WTC11 (cell line): ENCODE data around the gene MSI2. TPM values are rescaled to one million over a fixed set of nuclear protein-coding genes. Genes with fewer than 3 reads are reported as not detected.

Experiments used
- ATAC-seq: fragments of 200-7000 bp; cut with Tn5 transposase; 2 replicates; pipeline ENCODE4 v1.10.0; 2021; ENCODE audit warnings: mild to moderate bottlenecking, moderate library complexity
- CTCF ChIA-PET: fragments of 300-600 bp; sonication (Branson Sonifier 250); formaldehyde crosslinking; loops from one replicate; lab custom pipeline; 2021; ENCODE audit warnings: antibody characterized with exemption; lab: Charles Lee
- POLR2A ChIA-PET: fragments of 350-600 bp; sonication (Branson Sonifier 250); formaldehyde crosslinking; loops from one replicate; lab custom pipeline; 2021; ENCODE audit warnings: antibody characterized with exemption; lab: Charles Lee
- DNase-seq: peaks from one replicate; pipeline ENCODE4 v3.0.0; 2021; ENCODE audit warnings: low spot score
- H3K27ac Mint-ChIP-seq: 2 replicates; pipeline ENCODE4 v1.8.0; 2021; ENCODE audit warnings: mixed read lengths
- H3K27me3 Mint-ChIP-seq: 2 replicates; pipeline ENCODE4 v1.8.0; 2021; ENCODE audit warnings: low read depth, mild to moderate bottlenecking, moderate library complexity, mixed read lengths
- H3K36me3 Mint-ChIP-seq: 2 replicates; pipeline ENCODE4 v1.8.0; 2021; ENCODE audit warnings: mixed read lengths
- H3K4me1 Mint-ChIP-seq: 2 replicates; pipeline ENCODE4 v1.8.0; 2022; ENCODE audit warnings: mixed read lengths
- H3K4me3 Mint-ChIP-seq: 2 replicates; pipeline ENCODE4 v1.8.0; 2021; ENCODE audit warnings: mild to moderate bottlenecking, moderate library complexity, mixed read lengths
- H3K9me3 Mint-ChIP-seq: 2 replicates; pipeline ENCODE4 v1.8.0; 2021; ENCODE audit warnings: mixed read lengths
- ATF2 ChIP-seq: sonication (generic); formaldehyde crosslinking; IDR thresholded peaks from 2 replicates; pipeline ENCODE4 v1.8.1; 2022; ENCODE audit warnings: low read depth, missing genetic modification reagents, borderline replicate concordance
- CBFB ChIP-seq: sonication (generic); formaldehyde crosslinking; IDR thresholded peaks from 2 replicates; pipeline ENCODE4 v1.8.1; 2022; ENCODE audit warnings: mild to moderate bottlenecking, low read depth, missing genetic modification reagents
- E2F1 ChIP-seq: sonication (generic); formaldehyde crosslinking; IDR thresholded peaks from 2 replicates; pipeline ENCODE4 v1.8.0; 2022; ENCODE audit warnings: mild to moderate bottlenecking, missing genetic modification reagents
- ERG ChIP-seq: fragments of 250-450 bp; sonication (Bioruptor Pico); IDR thresholded peaks from 2 replicates; pipeline ENCODE4 v1.8.0; 2021; ENCODE audit warnings: mild to moderate bottlenecking
- ESRRA ChIP-seq: sonication (generic); formaldehyde crosslinking; IDR thresholded peaks from 2 replicates; pipeline ENCODE4 v1.8.1; 2022; ENCODE audit warnings: mild to moderate bottlenecking, missing genetic modification reagents, borderline replicate concordance
- FOXJ3 ChIP-seq: sonication (generic); formaldehyde crosslinking; IDR thresholded peaks from 2 replicates; pipeline ENCODE4 v1.9.0; 2021; ENCODE audit warnings: missing genetic modification reagents, mild to moderate bottlenecking, borderline replicate concordance
- FOXK1 ChIP-seq: sonication (generic); formaldehyde crosslinking; IDR thresholded peaks from 2 replicates; pipeline ENCODE4 v1.8.0; 2022; ENCODE audit warnings: mild to moderate bottlenecking, moderate library complexity, missing genetic modification reagents
- FOXP1 ChIP-seq: sonication (generic); formaldehyde crosslinking; IDR thresholded peaks from 2 replicates; pipeline ENCODE4 v1.8.0; 2022; ENCODE audit warnings: missing genetic modification reagents, mild to moderate bottlenecking, moderate library complexity, borderline replicate concordance
- GABPB1 ChIP-seq: sonication (generic); formaldehyde crosslinking; IDR thresholded peaks from 2 replicates; pipeline ENCODE4 v1.8.1; 2023; ENCODE audit warnings: mild to moderate bottlenecking, missing genetic modification reagents
- GRHL2 ChIP-seq: fragments of 250-450 bp; sonication (Bioruptor Pico); IDR thresholded peaks from 2 replicates; pipeline ENCODE4 v1.8.0; 2022; ENCODE audit warnings: mild to moderate bottlenecking, moderate library complexity; ENCODE audit not compliant: insufficient replicate concordance, severe bottlenecking
- GTF2I ChIP-seq: fragments of 250-450 bp; sonication (Bioruptor Pico); conservative IDR thresholded peaks from 2 replicates; pipeline ENCODE4 v1.4.0; 2021; ENCODE audit warnings: mild to moderate bottlenecking
- HMGXB4 ChIP-seq: sonication (generic); formaldehyde crosslinking; IDR thresholded peaks from 2 replicates; pipeline ENCODE4 v1.8.1; 2023; ENCODE audit warnings: mild to moderate bottlenecking, moderate library complexity, missing genetic modification reagents
- NFATC4 ChIP-seq: fragments of 250-450 bp; sonication (Bioruptor Pico); IDR thresholded peaks from 2 replicates; pipeline ENCODE4 v1.9.0; 2021; ENCODE audit warnings: mild to moderate bottlenecking
- NFYB ChIP-seq: sonication (generic); formaldehyde crosslinking; conservative IDR thresholded peaks from 2 replicates; pipeline ENCODE4 v1.8.0; 2022; ENCODE audit warnings: low read depth, missing genetic modification reagents
- NR2C2 ChIP-seq: sonication (generic); formaldehyde crosslinking; IDR thresholded peaks from 2 replicates; pipeline ENCODE4 v1.8.0; 2022; ENCODE audit warnings: mild to moderate bottlenecking, missing genetic modification reagents
- ZNF121 ChIP-seq: sonication (generic); formaldehyde crosslinking; IDR thresholded peaks from 2 replicates; pipeline ENCODE4 v1.8.0; 2023; ENCODE audit warnings: missing genetic modification reagents
- ZNF423 ChIP-seq: fragments of 250-450 bp; sonication (Bioruptor Pico); IDR thresholded peaks from 2 replicates; pipeline ENCODE4 v2.1.2; 2022; ENCODE audit warnings: mild to moderate bottlenecking, moderate library complexity
- total RNA-seq: library from RNA; stranded (reverse); gene quantifications from 3 replicates; pipeline ENCODE4 v1.2.3, GENCODE V29; 2021
- TF ChIP-seq, protein P1 (sequence below): sonication (generic); formaldehyde crosslinking; IDR thresholded peaks from 2 replicates; pipeline ENCODE4 v1.8.1; 2022; ENCODE audit warnings: missing genetic modification reagents, borderline replicate concordance
- TF ChIP-seq, protein P2 (sequence below): sonication (generic); formaldehyde crosslinking; IDR thresholded peaks from 2 replicates; pipeline ENCODE4 v1.8.0; 2022; ENCODE audit warnings: mild to moderate bottlenecking, missing genetic modification reagents

Gene MSI2
- total RNA-seq, 1 experiment from 2014 or later: 82.1 TPM

GRCh38 chr17:57639381-57639780 lies 383.1 kb downstream of the MSI2 start (continued):
- TF ChIP-seq ERG: no peak
- TF ChIP-seq, all 79 proteins: peak for 0

DNA sequence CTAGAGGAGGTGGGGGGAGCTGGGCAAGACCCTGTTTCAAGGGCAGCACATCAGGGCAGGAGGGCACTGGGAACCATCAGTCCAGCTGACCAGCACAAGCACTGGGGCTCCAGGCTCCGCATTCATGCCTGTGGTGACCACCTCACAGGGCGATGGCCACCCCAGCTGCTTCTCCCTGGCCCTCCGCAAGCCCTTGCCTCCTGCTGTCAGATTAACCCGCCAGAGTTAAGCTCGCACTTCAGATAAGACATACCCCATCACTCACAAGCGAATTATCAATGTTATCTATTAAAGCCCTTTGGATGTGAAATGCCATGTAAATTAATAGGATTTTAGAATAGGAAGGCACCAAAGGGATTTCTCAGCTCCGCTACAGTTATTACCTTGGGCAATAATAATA lies 383.8 kb downstream of the MSI2 start:
- TF ChIP-seq NR2C2 (CRISPR knock-in tag): no peak
- TF ChIP-seq GRHL2: no peak
- no peak for TF ChIP-seq NFATC4
- no peak for TF ChIP-seq ZNF423 (CRISPR knock-in tag)
- TF ChIP-seq ATF2 (CRISPR knock-in tag): no peak
- no peak for TF ChIP-seq E2F1 (CRISPR knock-in tag)
- no peak for TF ChIP-seq GTF2I (CRISPR knock-in tag)
- no peak for TF ChIP-seq FOXJ3
- TF ChIP-seq FOXK1 (CRISPR knock-in tag): no peak
- no peak for TF ChIP-seq ESRRA (CRISPR knock-in tag)
- TF ChIP-seq ZNF121 (CRISPR knock-in tag): no peak
- TF ChIP-seq, protein P1, sequence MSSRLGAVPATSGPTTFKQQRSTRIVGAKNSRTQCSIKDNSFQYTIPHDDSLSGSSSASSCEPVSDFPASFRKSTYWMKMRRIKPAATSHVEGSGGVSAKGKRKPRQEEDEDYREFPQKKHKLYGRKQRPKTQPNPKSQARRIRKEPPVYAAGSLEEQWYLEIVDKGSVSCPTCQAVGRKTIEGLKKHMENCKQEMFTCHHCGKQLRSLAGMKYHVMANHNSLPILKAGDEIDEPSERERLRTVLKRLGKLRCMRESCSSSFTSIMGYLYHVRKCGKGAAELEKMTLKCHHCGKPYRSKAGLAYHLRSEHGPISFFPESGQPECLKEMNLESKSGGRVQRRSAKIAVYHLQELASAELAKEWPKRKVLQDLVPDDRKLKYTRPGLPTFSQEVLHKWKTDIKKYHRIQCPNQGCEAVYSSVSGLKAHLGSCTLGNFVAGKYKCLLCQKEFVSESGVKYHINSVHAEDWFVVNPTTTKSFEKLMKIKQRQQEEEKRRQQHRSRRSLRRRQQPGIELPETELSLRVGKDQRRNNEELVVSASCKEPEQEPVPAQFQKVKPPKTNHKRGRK (CRISPR knock-in tag): no peak
- TF ChIP-seq, protein P2, sequence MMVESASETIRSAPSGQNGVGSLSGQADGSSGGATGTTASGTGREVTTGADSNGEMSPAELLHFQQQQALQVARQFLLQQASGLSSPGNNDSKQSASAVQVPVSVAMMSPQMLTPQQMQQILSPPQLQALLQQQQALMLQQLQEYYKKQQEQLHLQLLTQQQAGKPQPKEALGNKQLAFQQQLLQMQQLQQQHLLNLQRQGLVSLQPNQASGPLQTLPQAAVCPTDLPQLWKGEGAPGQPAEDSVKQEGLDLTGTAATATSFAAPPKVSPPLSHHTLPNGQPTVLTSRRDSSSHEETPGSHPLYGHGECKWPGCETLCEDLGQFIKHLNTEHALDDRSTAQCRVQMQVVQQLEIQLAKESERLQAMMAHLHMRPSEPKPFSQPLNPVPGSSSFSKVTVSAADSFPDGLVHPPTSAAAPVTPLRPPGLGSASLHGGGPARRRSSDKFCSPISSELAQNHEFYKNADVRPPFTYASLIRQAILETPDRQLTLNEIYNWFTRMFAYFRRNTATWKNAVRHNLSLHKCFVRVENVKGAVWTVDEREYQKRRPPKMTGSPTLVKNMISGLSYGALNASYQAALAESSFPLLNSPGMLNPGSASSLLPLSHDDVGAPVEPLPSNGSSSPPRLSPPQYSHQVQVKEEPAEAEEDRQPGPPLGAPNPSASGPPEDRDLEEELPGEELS (CRISPR knock-in tag): no peak
- no peak for TF ChIP-seq GABPB1
- TF ChIP-seq CBFB (CRISPR knock-in tag): no peak
- TF ChIP-seq FOXP1 (CRISPR knock-in tag): no peak
- TF ChIP-seq, all 79 proteins: peak for 0
- H3K27ac Mint-ChIP-seq: no peak overlapping the region
- no peak overlapping the region for H3K4me3 Mint-ChIP-seq
- H3K9me3 Mint-ChIP-seq: no peaks in the 10 kb centered on the region
- no peaks in the 10 kb centered on the region for H3K36me3 Mint-ChIP-seq
- H3K4me1 Mint-ChIP-seq: peaks cover 24% of the 10 kb centered on the region
- no peaks in the 10 kb centered on the region for H3K27me3 Mint-ChIP-seq
- POLR2A ChIA-PET: interaction anchor here (0.6 kb wide), 1 partner anchor 625 kb away, joined by 3 read pairs; no protein-coding TSS in a partner anchor
- ATAC-seq (no peak), DNase-seq (no peak)
- CTCF ChIA-PET: interaction anchor here (4.9 kb wide), 1 partner anchor 32 kb away, joined by 46 read pairs; no protein-coding TSS in a partner anchor

- Mint-ChIP-seq H3K4me3 (no peak overlapping the region), H3K27me3 (no peaks in the 10 kb centered on the region), H3K9me3 (no peaks in the 10 kb centered on the region), H3K27ac (no peak overlapping the region), H3K36me3 (no peaks in the 10 kb centered on the region; the same call in 1 of the 2 replicates), H3K4me1 (peaks cover 15% of the 10 kb centered on the region)
- no peak for TF ChIP-seq NFYB (CRISPR knock-in tag)
- TF ChIP-seq ATF2 (CRISPR knock-in tag): no peak
- TF ChIP-seq HMGXB4 (CRISPR knock-in tag): no peak
- ATAC-seq (no peak), DNase-seq (no peak)
- CTCF ChIA-PET: interaction anchor here (1.0 to 4.9 kb wide), 5 partner anchors 30 to 398 kb away, joined by 3 to 46 read pairs (median 5); no protein-coding TSS in a partner anchor
- POLR2A ChIA-PET: no interaction called here
These were observed 385.4 kb downstream of the MSI2 start for GRCh38 chr17:57641761-57642160.
